SK-N-SH treated with all-trans-retinoic acid at 6 μM for 48 hours (cell line): ENCODE results near the gene IL5.

ENCODE experiments used
- ATAC-seq: fragments of 200-7000 bp; cut with Tn5 transposase; 3 replicates; pipeline ENCODE4 v1.9.1; 2020; ENCODE audit warnings: mild to moderate bottlenecking, moderate library complexity
- BACH2 ChIP-seq: fragments of 250-450 bp; sonication (Bioruptor Pico); IDR thresholded peaks from 2 replicates; pipeline ENCODE4 v1.9.0; 2021; ENCODE audit warnings: mild to moderate bottlenecking, borderline replicate concordance
- CSDC2 ChIP-seq: fragments of 250-450 bp; sonication (Bioruptor Pico); IDR thresholded peaks from 2 replicates; pipeline ENCODE4 v1.5.0; 2020; ENCODE audit warnings: mild to moderate bottlenecking, moderate library complexity
- CSRNP3 ChIP-seq: fragments of 250-450 bp; sonication (Bioruptor Pico); IDR thresholded peaks from 2 replicates; pipeline ENCODE4 v1.5.1; 2021; ENCODE audit warnings: mild to moderate bottlenecking, moderate library complexity
- ISL1 ChIP-seq: fragments of 250-450 bp; sonication (Bioruptor Pico); IDR thresholded peaks from 2 replicates; pipeline ENCODE4 v2.1.2; 2022; ENCODE audit warnings: mild to moderate bottlenecking, moderate library complexity
- PATZ1 ChIP-seq: fragments of 250-450 bp; sonication (Bioruptor Pico); IDR thresholded peaks from 2 replicates; pipeline ENCODE4 v1.8.0; 2020; ENCODE audit warnings: mild to moderate bottlenecking, moderate library complexity, borderline replicate concordance
- PPARA ChIP-seq: fragments of 250-450 bp; sonication (Bioruptor Pico); IDR thresholded peaks from 2 replicates; pipeline ENCODE4 v1.5.0; 2020; ENCODE audit warnings: mild to moderate bottlenecking, borderline replicate concordance
- RARB ChIP-seq: fragments of 250-450 bp; sonication (Bioruptor Pico); IDR thresholded peaks from 2 replicates; pipeline ENCODE4 v1.8.0; 2021; ENCODE audit warnings: mild to moderate bottlenecking, moderate library complexity
- SNAI2 ChIP-seq: fragments of 250-450 bp; sonication (Bioruptor Pico); IDR thresholded peaks from 2 replicates; pipeline ENCODE4 v1.5.0; 2020; ENCODE audit warnings: mild to moderate bottlenecking, moderate library complexity
- TCF4 ChIP-seq: fragments of 250-450 bp; sonication (Bioruptor Pico); IDR thresholded peaks from 2 replicates; pipeline ENCODE4 v1.8.0; 2021; ENCODE audit warnings: mild to moderate bottlenecking, moderate library complexity, borderline replicate concordance
- TOX ChIP-seq: fragments of 250-450 bp; sonication (Bioruptor Pico); IDR thresholded peaks from 2 replicates; pipeline ENCODE4 v1.8.0; 2021; ENCODE audit warnings: mild to moderate bottlenecking, moderate library complexity, borderline replicate concordance
- TSHZ2 ChIP-seq: fragments of 250-450 bp; sonication (Bioruptor Pico); IDR thresholded peaks from 2 replicates; pipeline ENCODE4 v1.5.0; 2020; ENCODE audit warnings: mild to moderate bottlenecking, moderate library complexity
- ZC3H10 ChIP-seq: fragments of 250-450 bp; sonication (Bioruptor Pico); IDR thresholded peaks from 2 replicates; pipeline ENCODE4 v1.5.1; 2021; ENCODE audit warnings: mild to moderate bottlenecking, moderate library complexity
- ZFP3 ChIP-seq: fragments of 250-450 bp; sonication (Bioruptor Pico); IDR thresholded peaks from 2 replicates; pipeline ENCODE4 v1.5.0; 2020; ENCODE audit warnings: mild to moderate bottlenecking, moderate library complexity
- ZFP30 ChIP-seq: fragments of 450-650 bp; formaldehyde crosslinking; IDR thresholded peaks from 2 replicates; pipeline ENCODE4 v1.5.0; 2022; ENCODE audit warnings: mild to moderate bottlenecking, moderate library complexity
- ZNF565 ChIP-seq: fragments of 450-650 bp; formaldehyde crosslinking; conservative IDR thresholded peaks from 2 replicates; pipeline ENCODE4 v1.5.0; 2020; ENCODE audit warnings: low read depth, mild to moderate bottlenecking, moderate library complexity
- ZNF70 ChIP-seq: fragments of 450-650 bp; formaldehyde crosslinking; IDR thresholded peaks from 2 replicates; pipeline ENCODE4 v1.5.0; 2020; ENCODE audit warnings: mild to moderate bottlenecking, moderate library complexity
- ZNF8 ChIP-seq: fragments of 450-650 bp; formaldehyde crosslinking; IDR thresholded peaks from 2 replicates; pipeline ENCODE4 v1.5.0; 2020; ENCODE audit warnings: mild to moderate bottlenecking, moderate library complexity
- TF ChIP-seq, protein P1 (sequence below): fragments of 250-450 bp; sonication (Bioruptor Pico); IDR thresholded peaks from 2 replicates; pipeline ENCODE4 v1.5.1; 2020; ENCODE audit warnings: low read depth, mild to moderate bottlenecking, moderate library complexity
- TF ChIP-seq, protein P2 (sequence below): fragments of 250-450 bp; sonication (Bioruptor Pico); IDR thresholded peaks from 2 replicates; pipeline ENCODE4 v1.8.0; 2021; ENCODE audit warnings: low read depth, mild to moderate bottlenecking, moderate library complexity, borderline replicate concordance

The IL5 gene

DNA sequence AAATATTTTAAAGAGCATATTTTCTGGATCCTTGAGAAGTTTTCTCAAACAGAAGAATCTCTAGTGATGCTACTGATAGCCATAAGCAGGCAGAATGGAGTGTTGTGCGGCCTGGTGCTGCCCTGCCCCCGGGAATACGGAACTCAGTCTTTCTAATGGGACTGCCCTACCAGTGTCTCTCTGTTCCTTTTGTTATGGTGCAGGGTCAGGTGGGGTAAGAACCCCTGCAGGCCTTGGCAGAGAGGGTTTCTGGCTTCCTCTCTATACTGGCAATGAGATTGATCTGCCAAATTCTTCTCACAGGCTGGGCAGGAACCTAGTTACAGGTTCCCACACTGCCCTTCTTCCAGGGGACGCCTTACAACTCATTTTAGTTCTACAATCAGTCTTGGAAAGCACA, 2.6 kb downstream of the IL5 start:
- no peak for ATAC-seq
- TF ChIP-seq ZC3H10 (CRISPR knock-in tag) (no peak), ZNF8 (CRISPR knock-in tag) (no peak), RARB (CRISPR knock-in tag) (no peak), PATZ1 (no peak), ZNF565 (no peak), CSDC2 (CRISPR knock-in tag) (no peak), ISL1 (CRISPR knock-in tag) (no peak), ZFP3 (CRISPR knock-in tag) (no peak), CSRNP3 (no peak)
- TF ChIP-seq, protein P1, sequence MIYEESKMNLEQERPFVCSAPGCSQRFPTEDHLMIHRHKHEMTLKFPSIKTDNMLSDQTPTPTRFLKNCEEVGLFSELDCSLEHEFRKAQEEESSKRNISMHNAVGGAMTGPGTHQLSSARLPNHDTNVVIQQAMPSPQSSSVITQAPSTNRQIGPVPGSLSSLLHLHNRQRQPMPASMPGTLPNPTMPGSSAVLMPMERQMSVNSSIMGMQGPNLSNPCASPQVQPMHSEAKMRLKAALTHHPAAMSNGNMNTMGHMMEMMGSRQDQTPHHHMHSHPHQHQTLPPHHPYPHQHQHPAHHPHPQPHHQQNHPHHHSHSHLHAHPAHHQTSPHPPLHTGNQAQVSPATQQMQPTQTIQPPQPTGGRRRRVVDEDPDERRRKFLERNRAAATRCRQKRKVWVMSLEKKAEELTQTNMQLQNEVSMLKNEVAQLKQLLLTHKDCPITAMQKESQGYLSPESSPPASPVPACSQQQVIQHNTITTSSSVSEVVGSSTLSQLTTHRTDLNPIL (CRISPR knock-in tag): no peak

GRCh38 chr5:132540149-132540548, 3.2 kb downstream of the IL5 start:
- peak; percentile 35; the same call in 1 of the 3 replicates for ATAC-seq
- TF ChIP-seq SNAI2 (CRISPR knock-in tag): no peak
- TF ChIP-seq TOX (CRISPR knock-in tag): no peak
- TF ChIP-seq, all 23 proteins: peak for 0

- ATAC-seq: no peak
Measured at GRCh38 chr5:132539716-132540115, 3.6 kb downstream of the IL5 start.

GRCh38 chr5:132530946-132531345, 12.4 kb downstream of the IL5 start:
- no peak for TF ChIP-seq ZC3H10 (CRISPR knock-in tag)
- no peak for TF ChIP-seq PPARA (CRISPR knock-in tag)
- no peak for TF ChIP-seq BACH2 (CRISPR knock-in tag)
- TF ChIP-seq ZNF8 (CRISPR knock-in tag): no peak
- TF ChIP-seq TCF4: no peak
- no peak for TF ChIP-seq ZNF70
- no peak for TF ChIP-seq SNAI2 (CRISPR knock-in tag)
- no peak for TF ChIP-seq TSHZ2 (CRISPR knock-in tag)
- no peak for TF ChIP-seq ZNF565
- no peak for ATAC-seq

More at GRCh38 chr5:132539716-132540115, 3.6 kb downstream of the IL5 start:
- TF ChIP-seq ZC3H10 (CRISPR knock-in tag) (no peak), ZFP30 (CRISPR knock-in tag) (no peak), TCF4 (no peak), ZNF8 (CRISPR knock-in tag) (no peak), TSHZ2 (CRISPR knock-in tag) (no peak), ZNF70 (no peak), RARB (CRISPR knock-in tag) (no peak)
- TF ChIP-seq, protein P2, sequence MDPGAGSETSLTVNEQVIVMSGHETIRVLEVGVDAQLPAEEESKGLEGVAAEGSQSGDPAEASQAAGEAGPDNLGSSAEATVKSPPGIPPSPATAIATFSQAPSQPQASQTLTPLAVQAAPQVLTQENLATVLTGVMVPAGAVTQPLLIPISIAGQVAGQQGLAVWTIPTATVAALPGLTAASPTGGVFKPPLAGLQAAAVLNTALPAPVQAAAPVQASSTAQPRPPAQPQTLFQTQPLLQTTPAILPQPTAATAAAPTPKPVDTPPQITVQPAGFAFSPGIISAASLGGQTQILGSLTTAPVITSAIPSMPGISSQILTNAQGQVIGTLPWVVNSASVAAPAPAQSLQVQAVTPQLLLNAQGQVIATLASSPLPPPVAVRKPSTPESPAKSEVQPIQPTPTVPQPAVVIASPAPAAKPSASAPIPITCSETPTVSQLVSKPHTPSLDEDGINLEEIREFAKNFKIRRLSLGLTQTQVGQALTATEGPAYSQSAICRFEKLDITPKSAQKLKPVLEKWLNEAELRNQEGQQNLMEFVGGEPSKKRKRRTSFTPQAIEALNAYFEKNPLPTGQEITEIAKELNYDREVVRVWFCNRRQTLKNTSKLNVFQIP (CRISPR knock-in tag): no peak
